Osteocyte (in vitro differentiated cells): ENCODE measurements around the gene KIFBP. TPM values are rescaled to one million over a fixed set of nuclear protein-coding genes. Genes with fewer than 3 reads are reported as not detected.

Source experiments
- DNase-seq: peaks from one replicate; pipeline ENCODE4 v3.0.0; 2021; ENCODE audit warnings: mixed read lengths; ENCODE audit not compliant: unreplicated experiment; ENCODE audit errors: extremely low spot score
- H3K27ac Mint-ChIP-seq: one replicate; pipeline ENCODE4 v1.8.0; 2021; ENCODE audit warnings: mild to moderate bottlenecking, mixed read lengths; ENCODE audit not compliant: unreplicated experiment
- H3K27me3 Mint-ChIP-seq: one replicate; pipeline ENCODE4 v1.8.0; 2021; ENCODE audit warnings: mixed read lengths; ENCODE audit not compliant: unreplicated experiment
- H3K36me3 Mint-ChIP-seq: one replicate; pipeline ENCODE4 v1.8.0; 2021; ENCODE audit warnings: mixed read lengths; ENCODE audit not compliant: unreplicated experiment
- H3K4me1 Mint-ChIP-seq: one replicate; pipeline ENCODE4 v1.8.0; 2021; ENCODE audit warnings: mixed read lengths; ENCODE audit not compliant: unreplicated experiment
- H3K4me3 Mint-ChIP-seq: one replicate; pipeline ENCODE4 v1.8.0; 2021; ENCODE audit warnings: mild to moderate bottlenecking, moderate library complexity, mixed read lengths; ENCODE audit not compliant: unreplicated experiment
- H3K9me3 Mint-ChIP-seq: one replicate; pipeline ENCODE4 v1.8.0; 2021; ENCODE audit warnings: mixed read lengths; ENCODE audit not compliant: unreplicated experiment
- total RNA-seq: library from RNA; stranded (reverse); gene quantifications from 2 replicates; pipeline ENCODE4 v1.2.1, GENCODE V29; 2021
- TF ChIP-seq, protein P1 (sequence below): fragments of 200-600 bp; sonication (generic); IDR thresholded peaks from 2 replicates; pipeline ENCODE4 v1.5.0; 2021; ENCODE audit warnings: antibody characterized with exemption, mild to moderate bottlenecking, moderate library complexity

Gene KIFBP
- total RNA-seq, 1 donor from 2014 or later = 29.9 TPM

DNA sequence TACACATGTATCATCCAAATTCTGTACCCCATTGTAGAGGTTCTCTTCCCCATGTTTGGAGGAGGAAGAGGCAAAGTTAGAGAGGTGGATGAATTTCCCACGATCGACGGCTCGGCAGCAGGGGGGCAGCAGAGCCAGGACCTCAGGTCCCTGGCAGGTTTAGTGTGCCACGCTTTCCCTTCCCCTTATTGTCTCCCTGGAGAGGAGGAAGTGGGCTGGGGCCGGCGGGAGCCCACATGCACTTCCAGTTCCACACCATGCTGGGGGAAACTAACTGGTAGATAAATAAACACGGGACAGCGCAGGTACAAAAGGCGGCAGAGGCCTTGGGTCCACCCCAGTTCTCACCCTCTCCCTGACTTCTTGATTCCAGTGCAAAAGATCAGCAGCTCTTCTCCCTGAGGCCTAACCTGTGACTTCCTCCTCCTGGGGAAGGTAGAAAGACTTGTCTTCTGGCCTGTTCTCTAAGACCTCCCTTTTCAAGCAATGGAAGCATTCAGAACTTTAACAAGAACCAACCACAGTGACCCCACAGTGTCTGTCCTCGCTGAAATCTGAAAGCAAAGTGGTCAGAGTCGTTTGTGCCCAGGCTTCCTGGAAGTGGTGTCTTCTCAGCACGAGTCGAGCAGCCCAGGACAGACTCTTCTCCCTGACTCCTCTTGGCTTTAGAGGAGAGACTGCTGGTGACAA, 68.8 kb downstream of the KIFBP start:
- Mint-ChIP-seq H3K36me3 (no peaks in the 10 kb centered on the region), H3K27me3 (no peaks in the 10 kb centered on the region), H3K9me3 (no peaks in the 10 kb centered on the region), H3K4me3 (no peak overlapping the region), H3K27ac (peak overlapping the region; percentile 17), H3K4me1 (peaks cover 20% of the 10 kb centered on the region)
- TF ChIP-seq, protein P1, sequence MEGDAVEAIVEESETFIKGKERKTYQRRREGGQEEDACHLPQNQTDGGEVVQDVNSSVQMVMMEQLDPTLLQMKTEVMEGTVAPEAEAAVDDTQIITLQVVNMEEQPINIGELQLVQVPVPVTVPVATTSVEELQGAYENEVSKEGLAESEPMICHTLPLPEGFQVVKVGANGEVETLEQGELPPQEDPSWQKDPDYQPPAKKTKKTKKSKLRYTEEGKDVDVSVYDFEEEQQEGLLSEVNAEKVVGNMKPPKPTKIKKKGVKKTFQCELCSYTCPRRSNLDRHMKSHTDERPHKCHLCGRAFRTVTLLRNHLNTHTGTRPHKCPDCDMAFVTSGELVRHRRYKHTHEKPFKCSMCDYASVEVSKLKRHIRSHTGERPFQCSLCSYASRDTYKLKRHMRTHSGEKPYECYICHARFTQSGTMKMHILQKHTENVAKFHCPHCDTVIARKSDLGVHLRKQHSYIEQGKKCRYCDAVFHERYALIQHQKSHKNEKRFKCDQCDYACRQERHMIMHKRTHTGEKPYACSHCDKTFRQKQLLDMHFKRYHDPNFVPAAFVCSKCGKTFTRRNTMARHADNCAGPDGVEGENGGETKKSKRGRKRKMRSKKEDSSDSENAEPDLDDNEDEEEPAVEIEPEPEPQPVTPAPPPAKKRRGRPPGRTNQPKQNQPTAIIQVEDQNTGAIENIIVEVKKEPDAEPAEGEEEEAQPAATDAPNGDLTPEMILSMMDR = no peak
- no peak for DNase-seq

DNA sequence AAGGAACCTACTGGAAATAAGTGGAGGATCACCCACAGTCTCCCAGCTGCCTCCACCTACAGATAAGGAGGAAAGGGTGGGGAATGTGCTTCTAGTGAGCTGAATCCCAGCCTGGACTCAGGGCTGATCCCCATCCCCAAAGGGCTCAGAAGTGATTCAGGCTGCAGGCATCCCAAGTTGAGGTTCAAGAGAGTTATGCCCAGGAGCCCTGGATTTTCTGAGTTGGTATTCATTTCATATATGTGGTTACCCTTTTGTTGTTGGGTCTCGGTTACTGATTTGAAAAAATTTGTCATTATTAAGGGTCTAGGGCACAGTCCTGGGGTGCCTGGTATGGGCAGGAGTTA, 69.3 kb downstream of the KIFBP start:
- peaks cover 21% of the 10 kb centered on the region for H3K4me1 Mint-ChIP-seq

DNA sequence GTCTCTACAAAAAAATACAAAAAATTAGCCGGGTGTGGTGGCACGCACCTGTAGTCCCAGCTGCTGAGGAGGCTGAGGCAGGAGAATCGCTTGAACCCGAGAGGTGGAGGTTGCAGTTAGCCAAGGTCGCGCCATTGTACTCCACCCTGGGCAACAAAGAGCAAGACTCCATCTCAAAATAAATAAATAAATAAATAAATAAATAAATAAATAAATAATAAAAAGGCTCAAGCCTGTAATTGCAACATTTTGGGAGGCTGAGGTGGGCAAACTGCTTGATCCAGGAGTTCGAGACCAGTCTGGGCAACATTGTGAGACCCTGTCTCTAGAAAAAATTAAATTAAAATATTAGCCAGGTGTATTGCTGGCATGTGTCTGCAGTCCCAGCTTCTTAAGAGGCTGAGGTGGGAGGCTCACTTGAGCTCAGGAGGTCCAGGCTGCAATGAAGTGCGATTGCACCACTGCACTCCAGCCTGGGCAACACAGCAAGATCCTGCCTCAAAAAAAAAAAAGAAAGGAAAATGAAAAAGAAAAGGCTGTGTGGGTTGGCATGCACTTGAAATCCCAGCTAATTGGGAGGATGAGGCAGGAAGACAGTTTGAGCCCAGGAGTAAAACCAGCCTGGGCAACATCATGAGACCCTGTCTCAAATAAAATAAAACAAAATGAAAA, 71.7 kb downstream of the KIFBP start:
- no peaks in the 10 kb centered on the region for H3K27me3 Mint-ChIP-seq
- H3K4me1 Mint-ChIP-seq = peaks cover 26% of the 10 kb centered on the region
- no peak for DNase-seq
- H3K9me3 Mint-ChIP-seq = no peaks in the 10 kb centered on the region
- no peak overlapping the region for H3K4me3 Mint-ChIP-seq
- TF ChIP-seq, protein P1 = no peak
- H3K36me3 Mint-ChIP-seq = no peaks in the 10 kb centered on the region
- H3K27ac Mint-ChIP-seq = no peak overlapping the region

More for the DNA sequence above, 69.3 kb downstream of the KIFBP start:
- no peak for DNase-seq
- no peaks in the 10 kb centered on the region for H3K36me3 Mint-ChIP-seq
- no peaks in the 10 kb centered on the region for H3K27me3 Mint-ChIP-seq
- H3K27ac Mint-ChIP-seq = no peak overlapping the region
- TF ChIP-seq, protein P1 = no peak
- no peaks in the 10 kb centered on the region for H3K9me3 Mint-ChIP-seq
- H3K4me3 Mint-ChIP-seq = no peak overlapping the region

DNA sequence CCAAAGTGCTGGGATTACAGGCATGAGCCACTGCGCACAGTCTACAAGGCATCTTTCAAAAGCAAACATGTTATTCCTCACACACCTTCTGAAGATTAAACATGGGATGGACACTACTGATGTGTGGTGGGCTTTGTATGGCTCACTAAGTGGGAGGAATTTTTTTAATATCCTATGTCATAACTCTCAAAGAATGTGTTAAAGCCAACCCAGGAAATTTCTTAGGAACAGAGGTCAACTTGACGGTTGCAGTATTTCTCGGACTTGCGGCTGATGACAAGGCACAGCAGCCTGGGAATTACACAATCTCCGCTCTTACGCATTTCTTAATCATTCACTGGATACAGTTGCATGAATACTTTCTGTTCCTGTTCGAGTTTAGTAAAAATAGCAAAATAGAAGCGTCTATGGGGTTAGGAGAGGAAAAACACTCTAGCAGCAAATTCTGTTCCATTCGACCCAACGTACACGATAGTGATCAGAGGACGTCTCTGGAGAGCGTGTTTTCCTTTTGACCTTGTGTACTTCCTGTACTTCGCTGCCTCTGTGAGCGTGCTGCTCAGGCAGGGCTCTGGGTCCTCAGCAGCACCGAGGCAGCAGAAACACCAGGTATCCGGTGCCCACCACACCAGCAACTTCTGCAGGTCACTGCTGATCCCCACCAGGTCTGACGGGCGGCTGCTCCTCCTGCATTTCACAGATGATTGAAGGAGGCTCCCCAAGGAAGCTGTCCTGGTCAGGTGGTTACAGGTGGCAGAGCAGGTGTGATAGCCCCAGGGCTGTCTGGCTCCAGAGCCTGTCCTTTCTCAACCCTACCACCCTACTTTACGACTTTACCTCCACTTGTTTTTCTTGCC, 72.9 kb downstream of the KIFBP start:
- TF ChIP-seq, protein P1 = no peak
- no peak for DNase-seq
- H3K4me3 Mint-ChIP-seq = peak overlapping the region; percentile 64
- H3K27me3 Mint-ChIP-seq = no peaks in the 10 kb centered on the region
- no peaks in the 10 kb centered on the region for H3K9me3 Mint-ChIP-seq
- no peaks in the 10 kb centered on the region for H3K36me3 Mint-ChIP-seq
- peaks cover 33% of the 10 kb centered on the region for H3K4me1 Mint-ChIP-seq
- peak overlapping the region; percentile 85 for H3K27ac Mint-ChIP-seq

DNA sequence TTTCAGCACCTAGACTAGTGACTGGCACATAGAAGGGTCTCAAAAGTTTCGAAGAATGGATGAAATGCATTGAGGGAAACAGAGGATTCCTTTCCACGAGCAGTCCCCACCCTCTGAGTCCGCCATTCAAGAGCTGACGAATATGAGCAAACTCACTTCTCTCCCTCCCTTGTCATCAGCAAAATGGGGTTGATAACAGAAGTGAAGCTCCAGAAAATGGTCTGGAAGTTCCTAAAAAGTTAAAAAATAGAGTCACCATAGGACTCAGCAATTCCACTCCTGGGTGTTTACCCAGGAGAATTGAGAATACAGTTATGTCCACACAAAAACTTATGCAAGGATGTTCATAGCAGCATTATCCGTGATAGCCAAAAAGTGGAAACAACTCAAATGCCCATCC, 74.3 kb downstream of the KIFBP start:
- H3K9me3 Mint-ChIP-seq = no peaks in the 10 kb centered on the region
- TF ChIP-seq, protein P1 = no peak
- no peak overlapping the region for H3K4me3 Mint-ChIP-seq
- no peak for DNase-seq
- H3K27ac Mint-ChIP-seq = no peak overlapping the region
- H3K36me3 Mint-ChIP-seq = no peaks in the 10 kb centered on the region
- H3K27me3 Mint-ChIP-seq = no peaks in the 10 kb centered on the region
- peaks cover 31% of the 10 kb centered on the region for H3K4me1 Mint-ChIP-seq
